Keratinocyte (primary cell): ENCODE results near the gene TMTC2. TPM values are rescaled to one million over a fixed set of nuclear protein-coding genes. Genes with fewer than 3 reads are reported as not detected.

Experiments
- DNase-seq: peaks from one replicate; pipeline ENCODE4 v3.0.0-alpha.2; 2011; ENCODE audit warnings: low read depth, missing footprints, low spot score
- FAIRE-seq: peaks from 2 replicates; lab custom pipeline; 2011; peaks lifted over from hg19 to GRCh38; lab: Jason Lieb, UNC
- H2AFZ ChIP-seq: 2 replicates; pipeline ENCODE4 v1.6.0; 2012; ENCODE audit warnings: low read length, control low read depth, inconsistent platforms; ENCODE audit not compliant: control insufficient read depth
- H3K27ac ChIP-seq: 2 replicates; pipeline ENCODE4 v1.5.1; 2011; ENCODE audit warnings: low read length; ENCODE audit not compliant: control insufficient read depth, insufficient read depth
- H3K27me3 ChIP-seq: 3 replicates; pipeline ENCODE4 v1.6.0; 2011; ENCODE audit warnings: low read length; ENCODE audit not compliant: control insufficient read depth, insufficient read depth; ENCODE audit errors: extremely low read depth
- H3K36me3 ChIP-seq, 2 experiments: 2 replicates in 1 of 2; 3 replicates in 1 of 2; pipeline ENCODE4 v1.5.1; 2011; ENCODE audit warnings: low read length in 2 of 2, mild to moderate bottlenecking in 1 of 2; ENCODE audit not compliant: control insufficient read depth in 2 of 2, insufficient read depth in 2 of 2; ENCODE audit errors: extremely low read depth in 1 of 2
- H3K4me1 ChIP-seq: 3 replicates; pipeline ENCODE4 v1.5.1; 2011; ENCODE audit warnings: low read length; ENCODE audit not compliant: control insufficient read depth, insufficient read depth; ENCODE audit errors: extremely low read depth
- H3K4me2 ChIP-seq: 3 replicates; pipeline ENCODE4 v1.6.0; 2011; ENCODE audit warnings: low read depth, low read length; ENCODE audit not compliant: control insufficient read depth, insufficient read depth; ENCODE audit errors: extremely low read depth
- H3K4me3 ChIP-seq, 3 experiments: fragments of 200-600 bp in 1 of 3; sonication (generic) in 1 of 3; 2 replicates in 2 of 3; 3 replicates in 1 of 3; pipeline ENCODE4 v1.5.1; 2011 to 2016; ENCODE audit warnings: low read length in 3 of 3, mild to moderate bottlenecking in 3 of 3, control low read depth in 2 of 3, inconsistent platforms in 1 of 3, low read depth in 1 of 3, mixed read lengths in 1 of 3, mixed run types in 1 of 3, moderate library complexity in 1 of 3; ENCODE audit not compliant: control insufficient read depth in 2 of 3, insufficient read depth in 2 of 3; ENCODE audit errors: extremely low read depth in 1 of 3
- H3K79me2 ChIP-seq: 2 replicates; pipeline ENCODE4 v1.6.0; 2012; ENCODE audit warnings: low read length; ENCODE audit not compliant: control insufficient read depth, insufficient read depth
- H3K9ac ChIP-seq: 3 replicates; pipeline ENCODE4 v1.6.0; 2011; ENCODE audit warnings: low read length; ENCODE audit not compliant: control insufficient read depth, insufficient read depth; ENCODE audit errors: extremely low read depth
- H3K9me1 ChIP-seq: 3 replicates; pipeline ENCODE4 v1.6.0; 2011; ENCODE audit warnings: low read length; ENCODE audit not compliant: control insufficient read depth, insufficient read depth; ENCODE audit errors: extremely low read depth
- H3K9me3 ChIP-seq: 2 replicates; pipeline ENCODE4 v1.5.1; 2012; ENCODE audit warnings: low read depth, low read length; ENCODE audit not compliant: control insufficient read depth
- H4K20me1 ChIP-seq: 3 replicates; pipeline ENCODE4 v1.6.0; 2011; ENCODE audit warnings: low read length; ENCODE audit not compliant: control insufficient read depth, insufficient read depth; ENCODE audit errors: extremely low read depth
- EZH2 ChIP-seq: IDR thresholded peaks from one replicate; pipeline ENCODE4 v1.6.1; 2012; ENCODE audit warnings: inconsistent platforms, mild to moderate bottlenecking, low read length, moderate library complexity
- dilution Hi-C: fragments of 300-500 bp; cut with MboI; formaldehyde crosslinking; loops from one replicate; pipeline ENCODE4 v1.7.0; 2020; ENCODE audit warnings: low sequenced_read_pairs; ENCODE audit not compliant: extremely low pct_ligation_motif_present
- polyA plus RNA-seq, 5 experiments: library from polyadenylated mRNA; depleted of rRNA in 3 of 5; stranded (reverse) in 3 of 5; stranded (forward) in 1 of 5; unstranded in 1 of 5; fragments of >200 nt; gene quantifications; 1 replicate in 1 of 5; 2 replicates in 3 of 5; 3 replicates in 1 of 5; pipeline versions ENCODE4 v1.2.1 to v1.2.3, GENCODE V29; 2011 to 2012; ENCODE audit warnings: missing spikeins in 2 of 5, low read depth in 1 of 5, low replicate concordance in 1 of 5
- TF ChIP-seq, protein P1 (sequence below), 3 experiments: IDR thresholded peaks in 1 of 3; conservative IDR thresholded peaks in 1 of 3; optimal IDR thresholded peaks in 1 of 3; 2 replicates in 2 of 3; 3 replicates in 1 of 3; pipeline versions ENCODE3 to v1.5.1; 2011; ENCODE audit warnings: low read length in 3 of 3, mild to moderate bottlenecking in 3 of 3, moderate library complexity in 2 of 3, control low read depth in 1 of 3, inconsistent platforms in 1 of 3; ENCODE audit not compliant: insufficient read depth in 2 of 3; ENCODE audit errors: extremely low read depth in 1 of 3

TMTC2 gene
- polyA plus RNA-seq, 1 donor (not counting 4 experiments of a cell fraction or from before 2014, with no cell fraction given) = 3.8 TPM

DNA sequence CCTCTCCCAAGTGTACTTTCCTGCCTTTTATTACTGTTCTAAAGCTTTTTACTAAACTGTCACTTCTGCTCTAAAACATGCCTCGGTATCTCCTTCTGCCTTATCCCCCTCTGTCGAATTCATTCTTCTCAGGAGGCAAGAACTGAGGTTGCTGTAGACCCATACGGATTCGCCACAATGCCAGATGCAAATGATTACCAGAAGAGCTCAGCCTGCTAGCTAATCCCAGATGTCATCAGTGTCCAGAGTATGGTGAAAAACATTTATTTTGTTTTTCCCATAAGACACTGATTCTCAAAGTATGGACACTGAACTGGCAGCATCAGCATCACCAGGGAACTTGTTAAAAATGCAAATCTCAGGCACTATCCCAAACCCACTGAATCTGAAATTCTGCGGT lies 359.3 kb downstream of the TMTC2 start:
- FAIRE-seq (no peak), DNase-seq (no peak)
- no peak overlapping the region for H3K4me2 ChIP-seq
- no peaks in the 10 kb centered on the region for H3K36me3 ChIP-seq
- H3K9me1 ChIP-seq = no peaks in the 10 kb centered on the region
- no peak overlapping the region for H3K4me3 ChIP-seq
- no peak overlapping the region for H3K9ac ChIP-seq
- H3K27ac ChIP-seq = no peak overlapping the region
- H3K4me1 ChIP-seq = no peaks in the 10 kb centered on the region
- H3K79me2 ChIP-seq = no peaks in the 10 kb centered on the region
- H3K27me3 ChIP-seq = no peaks in the 10 kb centered on the region
- no peaks in the 10 kb centered on the region for H3K9me3 ChIP-seq
- no peak overlapping the region for H2AFZ ChIP-seq
- TF ChIP-seq, protein P1, sequence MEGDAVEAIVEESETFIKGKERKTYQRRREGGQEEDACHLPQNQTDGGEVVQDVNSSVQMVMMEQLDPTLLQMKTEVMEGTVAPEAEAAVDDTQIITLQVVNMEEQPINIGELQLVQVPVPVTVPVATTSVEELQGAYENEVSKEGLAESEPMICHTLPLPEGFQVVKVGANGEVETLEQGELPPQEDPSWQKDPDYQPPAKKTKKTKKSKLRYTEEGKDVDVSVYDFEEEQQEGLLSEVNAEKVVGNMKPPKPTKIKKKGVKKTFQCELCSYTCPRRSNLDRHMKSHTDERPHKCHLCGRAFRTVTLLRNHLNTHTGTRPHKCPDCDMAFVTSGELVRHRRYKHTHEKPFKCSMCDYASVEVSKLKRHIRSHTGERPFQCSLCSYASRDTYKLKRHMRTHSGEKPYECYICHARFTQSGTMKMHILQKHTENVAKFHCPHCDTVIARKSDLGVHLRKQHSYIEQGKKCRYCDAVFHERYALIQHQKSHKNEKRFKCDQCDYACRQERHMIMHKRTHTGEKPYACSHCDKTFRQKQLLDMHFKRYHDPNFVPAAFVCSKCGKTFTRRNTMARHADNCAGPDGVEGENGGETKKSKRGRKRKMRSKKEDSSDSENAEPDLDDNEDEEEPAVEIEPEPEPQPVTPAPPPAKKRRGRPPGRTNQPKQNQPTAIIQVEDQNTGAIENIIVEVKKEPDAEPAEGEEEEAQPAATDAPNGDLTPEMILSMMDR (optimal IDR thresholded peaks at IDR 0.05 in 1 of 3, IDR thresholded peaks at IDR 0.05 in 1 of 3, conservative IDR thresholded peaks at IDR 0.05 in 1 of 3; ENCODE audit: extremely low read depth in 1 of 3, insufficient read depth in 2 of 3, low read length in 3 of 3) = no peak
- TF ChIP-seq EZH2 = no peak
- dilution Hi-C loops = no loop called here
- no peaks in the 10 kb centered on the region for H4K20me1 ChIP-seq

DNA sequence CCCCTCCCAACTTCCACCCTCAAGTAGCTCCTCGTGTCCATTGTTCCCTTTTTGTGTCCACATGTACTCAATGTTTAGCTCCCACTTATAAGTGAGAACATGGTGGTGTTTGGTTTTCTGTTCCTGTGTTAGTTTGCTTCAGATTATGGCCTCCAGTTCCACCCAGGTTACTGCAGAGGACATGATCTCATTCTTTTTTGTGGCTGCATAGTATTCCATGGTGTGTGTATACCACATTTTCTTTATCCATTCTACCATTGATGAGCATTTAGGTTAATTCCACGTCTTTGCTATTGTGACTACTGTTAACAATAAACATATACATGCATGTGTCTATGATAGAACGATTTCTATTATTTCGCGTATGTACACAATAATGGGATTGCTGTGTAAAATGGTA lies 362.6 kb downstream of the TMTC2 start:
- Histone ChIP-seq H3K4me2 (no peak overlapping the region), H3K79me2 (no peaks in the 10 kb centered on the region), H3K27me3 (no peaks in the 10 kb centered on the region), H3K36me3 (no peaks in the 10 kb centered on the region), H3K27ac (no peak overlapping the region), H3K4me3 (no peak overlapping the region), H4K20me1 (no peaks in the 10 kb centered on the region), H3K9me3 (no peaks in the 10 kb centered on the region), H3K9me1 (no peaks in the 10 kb centered on the region), H2AFZ (no peak overlapping the region), H3K4me1 (no peaks in the 10 kb centered on the region), H3K9ac (no peak overlapping the region)
- TF ChIP-seq, protein P1 (optimal IDR thresholded peaks at IDR 0.05 in 1 of 3, IDR thresholded peaks at IDR 0.05 in 1 of 3, conservative IDR thresholded peaks at IDR 0.05 in 1 of 3; ENCODE audit: extremely low read depth in 1 of 3, insufficient read depth in 2 of 3, low read length in 3 of 3) = no peak
- TF ChIP-seq EZH2 = no peak
- DNase-seq = no peak
- no peak for FAIRE-seq
- dilution Hi-C loops = no loop called here
